Measurements from ENCODE around the gene ZBTB48. TPM values are rescaled to one million over a fixed set of nuclear protein-coding genes. Genes with fewer than 3 reads are reported as not detected.

ZBTB48 gene
- total RNA-seq, 1 donor from 2014 or later = 39.0 TPM

DNA sequence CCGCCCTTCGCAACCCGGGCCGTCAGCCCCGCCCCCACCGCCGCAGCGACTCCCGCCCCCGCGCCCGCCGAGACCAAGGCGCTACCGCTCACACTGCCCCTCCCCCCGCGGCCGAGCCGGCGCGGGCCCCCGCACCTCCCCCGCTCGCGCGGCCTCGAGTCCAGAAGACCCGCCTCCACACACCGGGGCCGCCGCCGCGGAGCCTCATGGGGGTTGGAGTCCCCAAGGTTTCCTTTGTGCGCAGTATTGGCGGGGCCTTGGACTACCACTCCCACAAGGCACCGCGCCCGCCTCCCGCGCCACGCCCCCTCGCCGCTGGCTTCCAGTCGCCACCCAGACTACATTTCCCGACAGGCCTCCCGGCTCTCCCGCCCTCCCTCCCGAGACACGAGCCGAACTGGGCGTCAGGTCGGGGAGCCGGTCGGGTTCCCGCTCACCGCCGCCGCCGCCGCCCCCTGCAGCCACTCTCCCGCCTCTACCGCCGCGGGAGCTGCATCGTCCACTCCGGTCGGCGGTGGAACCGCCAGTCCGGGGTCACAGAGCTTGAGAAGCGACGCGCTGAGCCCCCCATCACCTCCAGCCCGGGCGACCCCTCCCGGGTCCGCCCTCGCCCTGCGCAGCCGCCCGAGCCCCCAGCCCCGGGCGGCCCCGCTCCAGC lies 33.7 kb downstream of the ZBTB48 start, which contains the start of gene PHF13:
TSS of gene PHF13 (plus strand) at position 371 of the 658 bp plus-strand sequence. CDS start 336 bp downstream, outside the sequence.
- Mint-ChIP-seq H3K36me3 (ENCODE audit: unreplicated experiment) (no peaks in the 10 kb centered on the region), H3K27me3 (ENCODE audit: unreplicated experiment) (peaks cover 17% of the 10 kb centered on the region), H3K4me3 (ENCODE audit: unreplicated experiment) (peak within 1 kb of the TSS; percentile 93), H3K4me1 (ENCODE audit: low read depth, unreplicated experiment) (peaks cover 3% of the 10 kb centered on the region), H3K9me3 (ENCODE audit: unreplicated experiment) (peaks cover 7% of the 10 kb centered on the region), H3K27ac (ENCODE audit: unreplicated experiment) (peak within 1 kb of the TSS; percentile 71)
- peak; percentile 100 for DNase-seq
- TF ChIP-seq, protein P1, sequence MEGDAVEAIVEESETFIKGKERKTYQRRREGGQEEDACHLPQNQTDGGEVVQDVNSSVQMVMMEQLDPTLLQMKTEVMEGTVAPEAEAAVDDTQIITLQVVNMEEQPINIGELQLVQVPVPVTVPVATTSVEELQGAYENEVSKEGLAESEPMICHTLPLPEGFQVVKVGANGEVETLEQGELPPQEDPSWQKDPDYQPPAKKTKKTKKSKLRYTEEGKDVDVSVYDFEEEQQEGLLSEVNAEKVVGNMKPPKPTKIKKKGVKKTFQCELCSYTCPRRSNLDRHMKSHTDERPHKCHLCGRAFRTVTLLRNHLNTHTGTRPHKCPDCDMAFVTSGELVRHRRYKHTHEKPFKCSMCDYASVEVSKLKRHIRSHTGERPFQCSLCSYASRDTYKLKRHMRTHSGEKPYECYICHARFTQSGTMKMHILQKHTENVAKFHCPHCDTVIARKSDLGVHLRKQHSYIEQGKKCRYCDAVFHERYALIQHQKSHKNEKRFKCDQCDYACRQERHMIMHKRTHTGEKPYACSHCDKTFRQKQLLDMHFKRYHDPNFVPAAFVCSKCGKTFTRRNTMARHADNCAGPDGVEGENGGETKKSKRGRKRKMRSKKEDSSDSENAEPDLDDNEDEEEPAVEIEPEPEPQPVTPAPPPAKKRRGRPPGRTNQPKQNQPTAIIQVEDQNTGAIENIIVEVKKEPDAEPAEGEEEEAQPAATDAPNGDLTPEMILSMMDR (IDR thresholded peaks at IDR 0.05; ENCODE audit: partially characterized antibody, unreplicated experiment) = no peak

DNA sequence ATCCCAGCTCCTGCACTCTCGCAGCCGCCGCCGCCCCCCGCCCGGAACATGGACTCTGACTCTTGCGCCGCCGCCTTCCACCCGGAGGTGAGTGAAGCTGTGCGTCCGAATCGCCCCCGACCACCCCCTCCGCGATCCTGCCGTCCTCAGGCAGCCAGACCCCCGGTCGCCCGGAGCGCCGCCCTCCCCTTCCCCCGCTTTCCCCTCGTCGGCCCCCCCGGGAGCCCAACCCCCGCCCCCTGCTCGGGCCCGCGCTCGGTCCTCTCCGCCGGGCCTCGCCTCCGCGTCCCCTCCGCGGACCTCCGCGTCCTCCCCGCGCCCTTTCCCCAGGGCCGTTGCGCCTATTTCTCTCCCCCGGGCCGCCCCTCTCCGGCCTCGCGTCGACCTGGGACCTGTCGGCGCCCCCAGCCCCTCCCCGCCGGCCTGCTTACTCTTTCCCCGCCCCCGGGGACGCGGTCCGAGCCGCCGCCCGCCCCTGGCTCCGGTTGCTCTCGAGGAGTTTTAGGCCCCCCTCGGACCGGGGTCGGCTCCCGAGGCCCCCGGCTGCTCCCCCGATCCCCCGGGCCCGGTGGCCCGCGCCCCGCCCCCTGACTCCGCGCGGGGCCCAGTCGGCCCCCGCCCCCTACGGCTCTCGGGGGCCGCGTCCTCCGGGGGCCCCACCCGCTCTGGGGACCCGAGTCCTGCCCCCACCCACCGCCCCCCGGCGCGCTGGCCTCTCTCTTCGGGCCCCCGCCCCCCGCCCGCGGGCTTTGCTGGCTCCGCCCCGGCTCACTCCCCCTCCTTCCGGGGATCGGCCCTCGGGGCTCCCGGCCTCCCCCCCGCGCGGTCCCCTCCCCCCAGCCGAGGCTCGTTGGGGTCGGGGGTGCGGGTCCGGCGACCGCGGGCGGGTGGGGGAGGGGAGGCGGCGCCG lies 34.5 kb downstream of the ZBTB48 start:
- peak; percentile 68 for DNase-seq
- peaks cover 7% of the 10 kb centered on the region for H3K9me3 Mint-ChIP-seq (ENCODE audit: unreplicated experiment)
- H3K27me3 Mint-ChIP-seq (ENCODE audit: unreplicated experiment) = peaks cover 17% of the 10 kb centered on the region
- no peak overlapping the region for H3K27ac Mint-ChIP-seq (ENCODE audit: unreplicated experiment)
- TF ChIP-seq, protein P1 (IDR thresholded peaks at IDR 0.05; ENCODE audit: partially characterized antibody, unreplicated experiment) = no peak
- peak overlapping the region; percentile 61 for H3K4me3 Mint-ChIP-seq (ENCODE audit: unreplicated experiment)
- H3K4me1 Mint-ChIP-seq (ENCODE audit: low read depth, unreplicated experiment) = peaks cover 3% of the 10 kb centered on the region
- H3K36me3 Mint-ChIP-seq (ENCODE audit: unreplicated experiment) = no peaks in the 10 kb centered on the region

DNA sequence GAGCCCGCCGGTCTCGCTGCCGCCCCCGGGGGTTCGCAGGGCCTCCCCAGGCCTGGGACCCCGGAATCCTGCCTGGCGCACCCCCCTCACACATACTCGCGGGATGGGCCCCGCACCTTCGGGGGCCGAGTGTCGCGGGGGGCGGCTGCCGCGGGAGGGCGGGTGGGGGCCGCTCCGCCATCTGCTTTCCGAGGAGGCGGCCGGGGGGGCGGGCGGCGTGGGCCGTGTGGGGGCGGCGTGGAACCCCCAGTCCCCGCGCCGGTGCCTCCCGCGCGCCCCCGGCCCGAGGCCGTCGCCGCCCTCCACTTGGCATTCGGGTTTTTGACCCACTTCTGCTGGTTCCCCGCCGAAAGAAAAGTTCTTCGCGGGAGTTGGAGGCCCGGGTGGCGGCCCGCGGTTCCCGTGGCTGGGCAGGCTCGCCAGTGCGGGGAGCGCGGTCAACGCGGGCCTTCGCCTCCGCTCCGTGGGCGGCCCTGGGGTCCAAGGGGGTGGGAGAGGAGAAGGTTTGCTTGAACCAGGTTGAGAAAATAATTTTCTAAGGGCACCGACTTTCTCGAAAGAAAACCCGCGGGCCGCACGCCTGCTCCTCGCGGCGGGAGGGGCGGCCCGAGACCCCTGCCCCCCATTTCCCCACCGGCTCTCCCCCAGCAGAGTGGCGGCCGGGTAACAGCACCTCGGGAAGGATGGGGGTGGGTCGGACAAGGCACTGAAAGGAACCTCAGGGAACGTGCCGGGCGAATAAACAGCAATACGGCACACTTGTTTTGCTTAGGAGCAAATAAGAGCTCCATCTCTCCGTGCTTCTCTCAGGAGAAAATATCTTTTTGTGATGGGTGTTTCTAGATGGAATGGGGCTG lies 35.4 kb downstream of the ZBTB48 start:
- Mint-ChIP-seq H3K36me3 (ENCODE audit: unreplicated experiment) (no peaks in the 10 kb centered on the region), H3K9me3 (ENCODE audit: unreplicated experiment) (peaks cover 7% of the 10 kb centered on the region), H3K27ac (ENCODE audit: unreplicated experiment) (no peak overlapping the region), H3K4me1 (ENCODE audit: low read depth, unreplicated experiment) (peaks cover 3% of the 10 kb centered on the region), H3K4me3 (ENCODE audit: unreplicated experiment) (peak overlapping the region; percentile 88), H3K27me3 (ENCODE audit: unreplicated experiment) (peaks cover 17% of the 10 kb centered on the region)
- TF ChIP-seq, protein P1 (IDR thresholded peaks at IDR 0.05; ENCODE audit: partially characterized antibody, unreplicated experiment) = no peak
- DNase-seq = peak; percentile 36

DNA sequence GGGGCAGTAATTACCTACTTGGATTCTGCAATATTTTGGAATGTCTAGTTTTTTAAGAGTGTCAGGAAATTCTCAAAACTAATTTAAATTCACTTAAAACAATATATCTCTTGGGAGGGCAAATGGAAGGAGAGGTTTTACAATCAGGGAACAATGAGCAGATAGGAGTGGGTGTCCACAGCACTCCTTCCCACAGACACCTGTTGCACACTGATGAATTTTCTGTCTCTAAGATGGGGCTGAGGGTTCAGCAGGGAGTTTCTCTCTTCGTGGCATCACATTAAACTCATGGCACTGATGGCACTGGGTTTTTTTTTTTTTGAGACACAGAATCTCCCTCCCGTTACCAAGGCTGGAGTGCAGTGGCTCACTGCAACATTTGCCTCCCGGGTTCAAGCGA lies 39.3 kb downstream of the ZBTB48 start:
- TF ChIP-seq, protein P1 (IDR thresholded peaks at IDR 0.05; ENCODE audit: partially characterized antibody, unreplicated experiment) = no peak
- Mint-ChIP-seq H3K4me3 (ENCODE audit: unreplicated experiment) (no peak overlapping the region), H3K36me3 (ENCODE audit: unreplicated experiment) (no peaks in the 10 kb centered on the region), H3K4me1 (ENCODE audit: low read depth, unreplicated experiment) (peaks cover 7% of the 10 kb centered on the region), H3K9me3 (ENCODE audit: unreplicated experiment) (peaks cover 4% of the 10 kb centered on the region), H3K27ac (ENCODE audit: unreplicated experiment) (no peak overlapping the region), H3K27me3 (ENCODE audit: unreplicated experiment) (peaks cover 11% of the 10 kb centered on the region)
- DNase-seq = no peak
